ENCODE results near the gene LUC7L3.
"Not testable (repeated sequence)": the region's sequence is repeated elsewhere in the genome, so short reads cannot be mapped to it uniquely, and the experiment has no call there.

LUC7L3 gene

DNA sequence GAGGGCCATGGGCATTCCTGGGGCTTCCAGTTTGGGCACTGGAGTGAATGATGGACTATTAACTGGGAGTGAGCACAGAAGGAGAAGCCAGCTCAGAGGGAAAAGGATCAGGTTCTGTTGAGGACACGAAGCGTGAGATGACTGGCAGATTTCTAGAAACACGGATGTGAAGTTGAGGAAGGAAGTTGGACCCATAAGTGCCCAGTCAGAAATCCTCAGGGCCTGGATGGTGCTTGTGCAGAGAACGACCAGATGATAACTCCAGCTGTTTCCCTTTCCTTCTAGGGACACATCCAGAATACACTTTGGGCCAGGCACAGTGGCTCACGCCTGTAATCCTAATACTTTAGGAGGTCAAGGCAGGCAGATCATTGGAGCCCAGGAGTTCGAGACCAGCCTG, 71.2 kb downstream of the LUC7L3 start:
- no peak for DNase-seq

DNA sequence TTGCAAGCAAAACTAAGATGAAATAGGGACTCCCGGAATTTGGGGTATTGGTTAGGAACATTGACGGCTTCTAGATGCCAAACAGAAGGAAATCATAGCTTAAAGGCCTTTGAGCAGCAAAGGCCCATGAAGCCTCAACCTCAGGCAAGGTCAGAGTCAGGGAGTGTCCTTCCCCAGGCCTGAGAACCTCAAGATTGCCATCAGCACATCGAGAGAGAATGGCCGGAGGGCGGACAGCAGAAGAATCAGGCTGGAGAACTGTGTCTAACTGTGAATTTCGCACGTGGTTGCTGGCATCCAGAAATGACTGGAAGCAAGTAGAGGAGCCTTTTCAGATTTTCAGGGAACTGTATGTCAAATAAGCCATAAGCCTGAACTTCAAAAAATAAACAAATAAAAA, 72.7 kb downstream of the LUC7L3 start:
- no peak for DNase-seq

DNA sequence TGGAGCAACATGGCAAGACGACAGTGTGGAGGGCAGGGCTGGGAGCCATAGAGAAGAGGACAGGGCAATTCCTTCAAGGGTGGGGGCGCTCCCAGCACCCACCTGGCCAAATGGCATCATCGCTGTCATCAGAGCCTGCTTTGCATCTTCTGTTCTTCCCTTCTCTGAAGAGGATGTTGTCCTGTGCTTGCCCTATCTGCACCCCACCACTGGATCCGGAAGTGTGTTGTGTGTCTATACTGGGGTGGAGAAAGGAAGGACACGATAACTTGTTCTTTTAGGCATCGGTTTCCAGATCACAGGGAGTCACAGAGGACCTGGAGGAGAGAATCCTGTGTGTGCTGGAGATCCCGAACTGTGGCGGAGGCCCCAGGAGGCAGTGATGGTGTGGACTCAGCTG, 73.6 kb downstream of the LUC7L3 start:
- no peak for DNase-seq

DNA sequence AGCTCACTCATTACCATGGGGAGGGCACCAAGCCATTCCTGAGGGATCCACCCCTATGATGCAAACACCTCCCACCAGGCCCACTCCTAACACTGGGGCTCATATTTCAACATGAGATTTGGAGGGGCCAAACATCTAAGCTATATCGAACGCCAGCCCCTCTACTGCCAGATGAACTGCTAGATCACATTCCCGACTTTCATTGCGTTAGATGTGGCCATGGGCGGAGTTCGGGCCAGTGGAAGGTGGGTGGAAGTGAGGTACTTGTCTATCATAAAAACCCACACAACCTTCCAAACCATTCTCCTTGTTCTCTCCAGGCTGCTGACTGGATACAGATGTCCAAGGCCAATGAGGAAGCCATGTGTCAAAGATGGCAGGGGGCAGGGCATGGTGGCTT, 75.0 kb downstream of the LUC7L3 start:
- DNase-seq, result no peak

DNA sequence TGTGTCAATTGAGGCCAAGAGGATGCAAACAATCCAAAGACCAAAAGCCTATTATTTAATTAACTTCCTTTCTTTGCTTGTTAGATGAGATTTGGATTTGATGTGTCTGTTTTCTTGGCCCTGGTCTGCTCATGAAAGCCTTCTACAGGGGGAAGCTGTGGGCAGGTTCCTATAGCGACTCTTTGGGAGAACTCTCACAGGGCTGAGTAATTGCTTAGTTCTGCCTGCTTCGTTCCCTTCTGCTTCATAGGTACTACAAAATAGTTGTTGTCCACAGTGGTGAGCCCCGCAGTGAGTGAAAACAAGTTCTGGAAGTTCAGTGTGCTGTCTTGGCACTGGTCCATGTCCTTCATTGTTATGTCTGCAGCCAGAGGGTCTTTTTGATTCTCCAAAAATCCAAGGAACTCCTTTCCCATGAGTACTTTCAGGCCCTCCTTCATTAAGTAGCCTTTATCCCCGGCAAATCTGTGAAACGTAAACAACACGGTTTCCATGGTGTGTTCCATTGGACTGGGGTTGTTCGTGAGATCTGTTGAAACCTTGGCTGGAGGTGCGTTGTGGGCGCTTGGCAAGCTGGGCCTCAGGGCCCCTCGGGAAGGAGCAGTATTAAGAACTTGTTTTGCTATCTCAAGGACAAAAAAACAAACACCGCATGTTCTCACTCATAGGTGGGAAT, 77.9 kb downstream of the LUC7L3 start:
- no peak for DNase-seq

GRCh38 chr17:50798424-50799288, 79.3 kb downstream of the LUC7L3 start:
- DNase-seq, result no peak

DNA sequence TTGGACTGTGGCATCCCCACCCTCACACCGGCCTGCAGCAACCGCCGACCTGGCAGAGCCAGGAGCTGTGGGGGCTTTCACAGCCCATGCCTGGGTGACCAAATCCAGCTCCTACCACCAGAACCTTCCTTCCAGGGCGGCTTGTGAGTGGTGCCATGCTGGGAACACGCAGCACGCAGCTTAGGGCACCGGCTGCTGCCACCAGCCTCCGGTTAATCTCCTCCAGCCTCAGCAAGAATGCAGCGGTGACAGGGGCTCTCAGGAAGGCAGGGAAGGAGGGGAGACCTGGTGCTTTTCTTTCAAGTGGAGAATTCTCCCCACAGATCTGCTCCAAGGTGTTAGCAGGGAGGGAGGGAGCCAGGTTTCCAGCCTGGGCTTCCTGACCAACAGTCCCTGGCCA, 80.2 kb downstream of the LUC7L3 start:
- DNase-seq, result no peak

DNA sequence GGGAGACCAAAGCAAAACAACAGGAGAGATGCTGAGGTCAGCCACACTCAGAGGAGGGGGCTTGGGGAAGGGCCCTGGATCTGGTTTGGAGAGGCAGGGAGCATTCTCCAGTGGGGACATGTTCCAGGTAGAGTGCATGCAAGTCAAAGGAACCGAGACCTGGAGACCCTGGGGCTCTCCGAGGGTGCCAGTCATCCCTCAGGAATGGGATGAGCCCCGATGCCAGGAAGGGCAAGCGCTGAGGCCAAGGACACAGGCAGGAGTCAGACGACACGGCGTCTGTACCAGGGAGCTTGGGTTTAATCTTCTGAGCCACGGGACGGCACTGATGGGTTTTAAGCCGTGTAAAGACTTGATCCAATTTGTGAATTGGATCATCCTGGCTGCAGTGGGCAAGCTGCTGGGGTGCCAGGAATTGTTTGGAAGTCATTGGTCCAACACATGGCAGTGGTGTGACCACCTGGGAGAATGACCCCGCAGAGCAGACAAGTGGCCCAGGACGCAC, 80.8 kb downstream of the LUC7L3 start:
- DNase-seq, result no peak

DNA sequence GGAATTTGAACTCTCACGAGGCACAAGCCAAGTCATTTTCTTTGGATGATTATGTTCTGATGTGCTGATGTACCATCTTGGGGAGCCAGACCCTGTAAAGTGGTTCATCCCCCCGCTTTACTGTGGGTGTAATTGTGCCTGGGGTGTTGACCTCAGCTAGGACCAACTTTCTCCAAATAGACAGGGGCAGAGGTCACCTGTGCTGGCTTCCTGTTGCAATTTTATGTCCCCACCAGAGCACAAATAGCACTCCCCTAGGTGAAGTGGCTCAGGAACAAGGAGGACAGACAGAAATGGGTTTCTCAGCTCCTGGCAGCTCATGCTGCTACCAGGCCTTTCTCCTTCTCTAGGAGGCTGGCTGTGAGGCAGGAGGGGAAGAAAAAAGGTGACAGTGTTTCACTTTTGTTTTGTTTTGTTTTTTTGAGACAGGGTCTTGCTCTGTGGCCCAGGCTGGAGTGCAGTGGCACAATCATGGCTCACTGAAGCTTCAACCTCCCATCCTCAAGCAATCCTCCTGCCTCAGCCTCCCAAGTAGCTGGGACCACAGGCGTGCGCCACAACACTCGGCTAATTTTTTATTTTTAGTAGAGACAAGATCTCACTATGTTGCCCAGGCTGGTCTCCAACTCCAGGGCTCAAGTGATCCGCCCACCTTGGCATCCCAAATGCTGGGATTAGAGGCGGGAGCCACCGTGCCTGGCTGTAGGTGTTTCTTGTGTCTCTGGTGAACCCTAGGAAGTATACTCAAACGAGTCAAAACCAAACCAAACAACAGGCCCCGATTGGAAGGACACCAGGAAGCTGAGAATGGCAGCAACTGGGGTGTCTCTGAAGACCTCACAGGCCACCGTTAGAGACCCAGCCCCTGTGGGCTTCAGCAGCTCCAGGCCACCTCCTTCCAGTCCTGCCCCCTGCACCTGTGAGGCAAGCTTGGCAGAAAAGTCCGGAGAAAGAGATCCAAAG, 83.5 kb downstream of the LUC7L3 start:
- DNase-seq, result no peak

- DNase-seq, result no peak
Observed at GRCh38 chr17:50803676-50804075, 84.3 kb downstream of the LUC7L3 start.

DNA sequence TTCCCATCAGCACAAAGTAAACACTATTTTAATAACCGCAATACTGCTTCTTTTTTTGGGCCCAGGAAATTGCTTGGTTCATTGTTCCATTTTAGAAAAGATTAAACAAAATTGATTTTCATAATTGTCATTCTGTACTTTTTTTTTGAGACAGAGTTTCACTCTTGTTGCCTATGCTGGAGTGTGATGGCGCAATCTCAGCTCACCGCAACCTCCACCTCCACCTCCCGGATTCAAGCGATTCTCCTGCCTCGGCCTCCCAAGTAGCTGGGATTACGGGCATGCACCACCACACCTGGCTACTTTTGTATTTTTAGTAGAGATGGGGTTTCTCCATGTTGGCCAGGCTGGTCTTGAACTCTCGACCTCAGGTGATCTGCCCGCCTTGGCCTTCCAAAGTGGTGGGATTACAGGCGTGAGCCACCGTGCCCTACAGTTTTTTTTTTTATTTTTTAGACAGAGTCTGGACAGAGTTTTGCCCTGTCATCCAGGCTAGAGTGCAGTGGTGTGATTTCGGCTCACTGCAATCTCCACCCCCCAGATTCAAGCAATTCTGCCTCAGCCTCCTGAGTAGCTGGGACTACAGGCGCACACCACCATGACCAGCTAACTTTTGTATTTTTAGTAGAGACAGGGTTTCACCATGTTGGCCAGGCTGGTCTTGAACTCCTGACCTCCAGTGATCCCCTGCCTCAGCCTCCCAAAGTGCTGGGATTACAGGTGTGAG, 85.5 kb downstream of the LUC7L3 start:
- DNase-seq, result not testable (repeated sequence)

DNA sequence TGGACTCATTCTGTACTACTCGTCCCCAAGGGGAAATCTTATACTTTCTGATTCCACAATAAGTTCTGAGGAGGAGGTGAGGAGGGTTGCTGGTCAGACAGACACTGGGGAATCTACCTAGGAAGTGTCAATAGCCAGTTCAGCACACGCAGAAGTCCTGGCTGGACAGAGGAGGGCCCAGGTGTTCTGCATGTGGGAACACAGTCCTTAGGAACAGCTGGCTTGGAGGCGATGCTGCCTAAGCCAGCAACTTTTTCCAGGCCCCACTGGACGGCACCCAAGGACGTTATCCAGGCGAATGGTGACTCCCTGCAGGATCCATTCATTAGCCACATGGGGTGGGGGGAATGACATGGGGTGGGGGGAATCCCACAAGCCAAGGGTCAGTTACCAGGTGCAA, 86.1 kb downstream of the LUC7L3 start:
- DNase-seq, result no peak

Data from hippocampal formation (tissue), 2 donors.